Nephron (organoid): ENCODE data around the gene CERS1.

Experiments
- H3K27ac Mint-ChIP-seq, 3 experiments: 2 replicates each; pipeline ENCODE4 v1.8.0; 2020; ENCODE audit warnings: mixed read lengths in 3 of 3, mild to moderate bottlenecking in 2 of 3, moderate library complexity in 1 of 3
- H3K27me3 Mint-ChIP-seq: 2 replicates; pipeline ENCODE4 v1.8.0; 2021; ENCODE audit warnings: low read depth, mild to moderate bottlenecking, moderate library complexity, mixed read lengths
- H3K36me3 Mint-ChIP-seq: 2 replicates; pipeline ENCODE4 v1.8.0; 2020; ENCODE audit warnings: low read depth, mixed read lengths
- H3K4me1 Mint-ChIP-seq: 2 replicates; pipeline ENCODE4 v1.8.0; 2020; ENCODE audit warnings: mixed read lengths
- H3K4me3 Mint-ChIP-seq, 3 experiments: 2 replicates each; pipeline ENCODE4 v1.8.0; 2020; ENCODE audit warnings: mild to moderate bottlenecking in 3 of 3, mixed read lengths in 3 of 3, moderate library complexity in 2 of 3
- H3K9me3 Mint-ChIP-seq: 2 replicates; pipeline ENCODE4 v1.8.0; 2020; ENCODE audit warnings: mixed read lengths
- CTCF ChIP-seq, 3 experiments: fragments of 200-600 bp; sonication (generic); IDR thresholded peaks; one replicate each; pipeline ENCODE4 v1.5.0; 2021; ENCODE audit warnings: antibody characterized with exemption in 3 of 3; ENCODE audit not compliant: unreplicated experiment in 3 of 3

The CERS1 gene

DNA sequence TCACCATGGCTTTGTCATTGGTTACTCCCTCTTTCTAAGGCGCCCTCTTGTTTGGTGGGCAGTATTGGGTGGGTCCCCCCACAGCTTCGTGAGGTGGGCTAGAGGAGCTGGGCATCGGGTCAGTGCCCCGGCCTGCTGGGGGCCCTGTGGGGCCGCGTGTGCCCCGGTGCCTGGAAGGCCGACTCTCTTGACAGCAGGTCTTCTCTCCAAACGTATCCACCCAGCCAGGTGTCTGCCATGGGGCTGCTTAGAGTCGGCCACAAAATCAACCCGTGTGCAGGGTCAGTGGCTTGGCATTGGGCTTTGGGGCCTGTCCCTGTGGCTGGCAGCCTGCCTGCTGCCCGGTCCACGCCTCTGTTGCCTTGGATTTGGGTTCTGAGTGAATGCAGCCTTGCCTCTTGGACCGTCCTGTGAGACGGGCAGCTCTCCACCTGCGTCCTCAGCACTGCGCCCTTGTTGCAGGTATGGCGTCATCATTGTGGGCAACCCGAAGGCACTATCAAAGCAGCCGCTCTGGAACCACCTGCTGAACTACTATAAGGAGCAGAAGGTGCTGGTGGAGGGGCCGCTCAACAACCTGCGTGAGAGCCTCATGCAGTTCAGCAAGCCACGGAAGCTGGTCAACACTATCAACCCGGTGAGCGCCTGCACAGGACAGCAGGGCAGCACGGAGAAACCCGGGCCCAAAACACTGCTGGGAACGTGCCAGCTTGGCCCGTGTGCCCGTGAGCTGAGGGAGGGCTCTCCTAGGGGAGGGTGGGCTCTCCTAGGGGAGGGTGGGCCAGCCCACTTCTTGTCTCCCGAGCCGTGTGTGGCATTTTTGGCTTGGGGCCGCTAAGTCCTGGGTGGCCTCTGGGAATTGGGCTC is 32.7 kb downstream of the CERS1 start:
- Mint-ChIP-seq H3K36me3 (peaks cover 46% of the 10 kb centered on the region), H3K4me3 (no peak overlapping the region), H3K4me1 (peaks cover 4% of the 10 kb centered on the region), H3K27ac (no peak overlapping the region), H3K9me3 (no peaks in the 10 kb centered on the region), H3K27me3 (no peaks in the 10 kb centered on the region)
- TF ChIP-seq CTCF (IDR thresholded peaks at IDR 0.05; ENCODE audit: unreplicated experiment in 3 of 3), result no peak

- H3K27me3 Mint-ChIP-seq, result no peaks in the 10 kb centered on the region
- peaks cover 4% of the 10 kb centered on the region for H3K4me1 Mint-ChIP-seq
Measured at GRCh38 chr19:18861917-18862316, 34.0 kb downstream of the CERS1 start.

GRCh38 chr19:18861235-18861634 is 34.7 kb downstream of the CERS1 start:
- no peaks in the 10 kb centered on the region for H3K27me3 Mint-ChIP-seq
- H3K4me1 Mint-ChIP-seq, result peaks cover 7% of the 10 kb centered on the region

More at GRCh38 chr19:18861917-18862316, 34.0 kb downstream of the CERS1 start:
- peaks cover 44% of the 10 kb centered on the region for H3K36me3 Mint-ChIP-seq
- no peaks in the 10 kb centered on the region for H3K9me3 Mint-ChIP-seq
- H3K4me3 Mint-ChIP-seq, result no peak overlapping the region
- H3K27ac Mint-ChIP-seq, result no peak overlapping the region
- no peak for TF ChIP-seq CTCF (IDR thresholded peaks at IDR 0.05; ENCODE audit: unreplicated experiment in 3 of 3)

GRCh38 chr19:18860725-18861124 is 35.2 kb downstream of the CERS1 start:
- peaks cover 51% of the 10 kb centered on the region for H3K36me3 Mint-ChIP-seq
- TF ChIP-seq CTCF (IDR thresholded peaks at IDR 0.05; ENCODE audit: unreplicated experiment in 3 of 3), result no peak
- no peak overlapping the region for H3K27ac Mint-ChIP-seq
- H3K4me1 Mint-ChIP-seq, result peaks cover 9% of the 10 kb centered on the region
- no peaks in the 10 kb centered on the region for H3K9me3 Mint-ChIP-seq
- no peak overlapping the region for H3K4me3 Mint-ChIP-seq
- no peaks in the 10 kb centered on the region for H3K27me3 Mint-ChIP-seq

More at GRCh38 chr19:18861235-18861634, 34.7 kb downstream of the CERS1 start:
- no peak overlapping the region for H3K27ac Mint-ChIP-seq
- peaks cover 48% of the 10 kb centered on the region for H3K36me3 Mint-ChIP-seq
- no peak overlapping the region for H3K4me3 Mint-ChIP-seq
- no peak for TF ChIP-seq CTCF (IDR thresholded peaks at IDR 0.05; ENCODE audit: unreplicated experiment in 3 of 3)
- H3K9me3 Mint-ChIP-seq, result no peaks in the 10 kb centered on the region

- peaks cover 56% of the 10 kb centered on the region for H3K36me3 Mint-ChIP-seq
- H3K27ac Mint-ChIP-seq, result no peak overlapping the region
- H3K9me3 Mint-ChIP-seq, result no peaks in the 10 kb centered on the region
- TF ChIP-seq CTCF (IDR thresholded peaks at IDR 0.05; ENCODE audit: unreplicated experiment in 3 of 3), result no peak
- peaks cover 9% of the 10 kb centered on the region for H3K4me1 Mint-ChIP-seq
- H3K4me3 Mint-ChIP-seq, result no peak overlapping the region
- no peaks in the 10 kb centered on the region for H3K27me3 Mint-ChIP-seq
Measured at GRCh38 chr19:18860302-18860700, 35.7 kb downstream of the CERS1 start.
